Epidermal melanocyte (primary cell): ENCODE measurements around the gene CISH.

Experiments used
- DNase-seq: peaks from one replicate; pipeline ENCODE4 v3.0.0; 2011; ENCODE audit warnings: low spot score; ENCODE audit not compliant: insufficient read length

CISH gene

DNA sequence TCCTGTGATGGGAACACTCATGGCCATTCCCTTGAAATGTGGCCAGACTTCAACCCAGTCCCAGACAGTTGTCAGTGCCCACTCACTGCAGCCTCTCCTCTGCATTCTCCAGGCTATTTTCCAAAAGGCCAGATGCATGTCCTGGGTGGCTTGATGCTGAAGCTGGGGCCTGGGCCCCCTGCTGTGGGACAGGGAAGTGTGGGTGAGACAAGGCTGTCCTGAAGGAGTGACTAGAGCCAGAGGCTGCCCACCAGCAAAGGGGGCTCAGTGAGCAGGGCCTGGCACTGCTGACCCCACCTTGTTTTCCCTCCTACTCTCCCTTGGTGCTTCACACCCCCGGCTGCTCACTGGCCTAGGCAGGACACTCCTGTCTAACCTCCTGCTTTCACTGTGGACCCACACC, 11.9 kb downstream of the CISH start:
- DNase-seq = no peak

DNA sequence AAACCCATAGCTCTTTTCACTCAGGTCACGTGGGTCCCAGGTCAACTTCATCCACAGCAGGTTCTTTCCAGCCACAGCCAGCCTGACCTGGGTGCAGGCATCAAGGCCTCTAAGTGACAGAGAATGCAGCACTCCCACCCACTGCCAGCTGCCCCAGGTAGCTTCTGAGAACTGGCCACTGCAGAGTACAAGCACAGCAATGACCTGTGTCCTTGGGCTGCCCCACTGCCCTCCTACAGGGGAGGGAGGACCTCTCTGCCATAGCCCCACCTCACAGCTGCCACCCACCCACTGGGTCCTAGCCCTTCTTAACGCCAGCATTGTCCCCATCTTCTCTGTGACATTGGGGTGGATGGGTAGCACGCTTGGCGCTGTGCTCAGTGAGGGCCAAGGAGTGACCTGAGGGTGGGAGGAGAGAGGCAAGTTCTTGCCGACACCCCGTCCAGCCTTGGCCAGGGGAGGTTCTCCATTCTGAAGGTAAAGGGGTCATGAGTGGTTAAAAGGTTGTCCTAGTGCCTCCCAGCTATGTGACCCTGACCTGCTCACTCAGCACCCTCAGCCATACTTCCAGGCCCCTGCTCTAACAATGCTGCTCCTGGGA, 12.4 kb downstream of the CISH start:
- DNase-seq = no peak

DNA sequence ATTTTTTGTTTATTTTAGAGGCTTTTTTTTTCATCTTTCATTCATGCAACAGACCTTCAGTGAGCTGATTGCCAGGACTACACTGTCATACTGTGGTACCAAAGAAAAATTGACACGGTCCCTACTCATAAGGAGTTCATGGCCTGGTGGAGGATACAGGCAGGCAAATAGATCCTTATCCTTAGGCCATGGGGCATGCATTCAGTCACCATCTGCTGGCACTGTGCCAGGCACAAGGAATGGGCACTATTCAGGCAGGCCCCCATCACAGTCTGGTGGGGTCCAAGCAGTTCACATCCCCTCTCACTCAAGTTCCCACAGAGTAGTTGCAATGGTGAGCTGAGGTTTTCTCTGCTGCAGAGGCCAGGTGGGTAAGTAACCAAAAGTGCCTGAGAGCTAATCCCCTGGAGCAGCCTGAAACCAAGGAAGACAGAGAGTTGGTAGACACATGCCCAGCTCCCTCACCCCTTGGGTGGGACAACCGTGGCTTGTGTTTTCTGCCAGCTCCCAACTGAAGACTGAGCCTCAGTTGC, 17.3 kb downstream of the CISH start:
- DNase-seq = no peak

DNA sequence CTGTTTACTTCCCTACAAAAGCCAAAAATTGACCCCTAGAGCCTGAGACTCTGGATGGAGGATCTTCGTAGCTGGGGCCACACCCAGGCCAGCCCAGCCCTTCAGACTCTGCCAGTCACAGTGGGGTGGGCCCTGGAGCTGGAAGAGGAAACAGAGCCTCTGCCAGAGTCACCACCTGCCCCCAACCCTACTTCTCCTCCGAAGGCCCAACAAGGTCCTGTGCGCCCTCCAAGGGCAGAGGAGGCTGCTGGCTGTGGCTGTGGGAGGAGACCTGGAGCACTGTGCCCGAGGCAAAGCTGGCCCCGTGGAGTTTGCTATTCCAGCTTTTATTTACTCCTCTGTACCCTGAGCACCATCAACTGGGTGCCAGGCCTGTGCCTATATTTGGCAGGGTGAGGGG, 19.0 kb downstream of the CISH start:
- DNase-seq = no peak

DNA sequence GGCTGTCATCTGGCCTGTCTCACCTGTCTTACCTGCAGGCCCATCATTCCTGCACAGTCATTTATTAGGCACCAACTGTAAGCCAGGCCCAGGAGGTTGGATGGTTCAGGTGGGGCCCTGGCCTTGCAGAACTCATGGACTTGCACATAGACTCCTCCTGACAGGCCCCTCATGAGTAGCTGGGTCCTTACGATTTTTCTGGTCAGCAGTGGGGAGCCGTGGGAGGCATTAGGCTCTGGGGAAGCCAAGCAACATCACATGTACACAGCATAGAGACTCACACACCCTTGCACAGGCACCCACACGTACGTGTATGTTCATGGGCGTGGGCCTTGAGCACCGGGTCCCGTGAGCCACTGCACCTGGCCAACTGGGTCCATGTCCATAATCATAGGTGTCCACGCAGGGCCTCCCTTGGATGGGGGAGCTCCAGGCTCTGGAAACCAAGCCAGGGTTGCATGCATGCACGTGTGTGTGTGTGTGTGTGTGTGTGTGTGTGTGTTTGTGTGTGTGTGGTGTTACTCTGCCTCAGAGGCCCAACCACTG, 20.3 kb downstream of the CISH start:
- DNase-seq = no peak

DNA sequence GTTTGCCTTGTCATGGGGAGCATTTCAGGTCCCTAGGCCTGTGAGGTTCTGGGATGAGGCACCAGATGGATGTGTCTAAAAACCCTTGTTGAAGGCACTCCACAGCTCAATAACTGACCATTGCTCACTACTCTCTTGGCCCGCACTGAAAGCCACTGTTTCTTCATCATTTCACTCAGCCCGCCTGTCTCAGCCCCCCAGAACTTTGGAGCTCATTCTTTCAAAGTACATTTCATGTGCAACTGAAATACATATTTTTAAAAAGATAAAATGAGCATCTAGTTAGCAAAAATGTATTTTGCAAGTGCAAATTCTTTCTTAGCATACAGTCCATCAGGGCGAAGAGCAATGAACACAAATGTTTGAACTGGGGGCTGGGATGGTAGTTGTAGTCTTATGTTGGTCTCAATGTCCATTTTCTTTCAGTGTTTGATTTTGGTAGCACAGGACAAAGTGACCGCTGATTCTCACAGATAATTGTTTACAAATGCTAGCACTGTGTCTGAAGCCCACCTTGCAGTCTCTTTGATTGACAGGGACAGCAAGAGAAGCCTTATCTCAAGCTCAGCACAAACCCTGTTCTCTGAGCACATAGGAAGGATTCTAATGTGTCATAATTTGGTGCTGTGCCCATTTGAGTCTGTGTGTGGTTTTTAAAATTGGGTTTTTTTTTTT, 22.7 kb downstream of the CISH start:
- no peak for DNase-seq

DNA sequence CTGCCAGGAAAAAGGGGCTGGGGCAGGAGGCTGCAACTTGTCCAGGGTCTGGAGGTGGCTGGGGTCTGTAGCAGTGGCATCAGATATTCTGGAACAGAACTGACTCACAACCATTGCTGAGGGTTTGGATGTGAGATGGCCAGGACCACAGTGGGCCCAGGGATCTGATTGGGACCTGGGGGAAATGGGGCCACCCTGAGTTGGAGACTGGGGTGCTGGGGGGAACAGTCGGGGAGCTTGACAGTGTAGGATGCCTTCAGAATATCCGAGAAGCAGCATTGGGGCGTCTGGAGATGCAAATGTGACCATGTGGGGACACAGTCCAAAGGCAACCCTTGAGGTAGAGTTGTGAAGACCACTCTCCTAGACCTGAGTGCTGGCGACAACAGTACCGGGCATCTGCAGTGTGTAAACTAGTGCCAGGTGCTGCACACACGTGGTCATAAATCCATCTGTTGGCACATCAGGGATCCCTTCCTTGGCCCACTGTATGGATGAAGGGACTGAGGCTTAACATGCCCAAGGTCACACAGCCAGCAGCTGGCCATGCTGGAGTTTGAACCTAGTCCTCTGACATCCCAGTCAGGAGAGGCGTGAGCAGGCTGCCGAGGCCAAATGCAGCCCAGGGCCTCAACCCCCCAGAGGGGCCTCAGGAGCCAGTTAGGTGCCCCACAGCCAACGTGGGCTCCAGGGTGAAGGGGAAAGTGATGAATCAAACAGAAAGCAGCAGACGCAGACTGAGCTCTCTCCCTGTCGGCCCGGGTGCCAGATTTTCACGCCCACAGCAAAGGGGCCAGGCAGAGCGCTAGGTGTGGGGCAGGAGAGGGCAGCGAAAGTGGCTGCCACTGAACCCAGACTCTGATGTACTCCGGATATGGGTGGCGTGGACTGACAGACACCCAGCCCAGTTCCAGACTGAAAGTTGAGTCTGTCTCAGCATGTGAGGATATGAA, 23.5 kb downstream of the CISH start:
- DNase-seq = no peak

DNA sequence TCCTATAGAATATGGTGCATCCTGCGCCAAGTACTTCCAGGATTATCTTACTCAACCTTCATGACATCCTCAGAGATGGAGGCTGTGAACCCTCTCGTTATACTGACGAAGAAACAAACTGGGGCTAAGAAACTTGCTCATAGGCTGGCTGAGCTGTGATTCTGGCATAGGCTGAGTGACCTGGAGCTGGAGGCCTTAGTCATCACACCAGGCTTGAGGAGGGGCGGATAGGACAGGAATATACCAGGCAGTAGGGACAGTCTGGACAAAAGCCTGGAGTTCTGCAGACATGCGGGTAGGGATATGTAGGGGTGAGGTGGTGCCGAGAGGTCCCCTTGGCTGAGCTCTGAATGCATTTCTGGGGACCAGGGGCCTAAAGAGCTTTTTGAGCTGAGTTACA, 24.2 kb downstream of the CISH start:
- no peak for DNase-seq

DNA sequence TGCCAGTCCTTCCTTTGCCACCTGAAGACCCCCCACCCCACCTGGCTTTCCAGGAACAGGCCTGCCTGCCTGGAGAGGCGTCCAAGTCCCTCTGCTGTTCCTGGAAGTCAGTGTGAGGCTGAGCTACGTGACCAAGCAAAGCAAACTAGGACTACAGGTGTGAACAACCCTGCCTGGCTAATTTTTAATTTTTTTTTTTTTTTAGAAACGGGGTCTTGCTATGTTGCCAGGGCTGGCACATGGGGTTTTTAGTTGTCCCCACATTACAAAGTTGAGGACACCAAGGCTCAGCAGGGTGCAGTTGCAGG, 24.9 kb downstream of the CISH start:
- no peak for DNase-seq

DNA sequence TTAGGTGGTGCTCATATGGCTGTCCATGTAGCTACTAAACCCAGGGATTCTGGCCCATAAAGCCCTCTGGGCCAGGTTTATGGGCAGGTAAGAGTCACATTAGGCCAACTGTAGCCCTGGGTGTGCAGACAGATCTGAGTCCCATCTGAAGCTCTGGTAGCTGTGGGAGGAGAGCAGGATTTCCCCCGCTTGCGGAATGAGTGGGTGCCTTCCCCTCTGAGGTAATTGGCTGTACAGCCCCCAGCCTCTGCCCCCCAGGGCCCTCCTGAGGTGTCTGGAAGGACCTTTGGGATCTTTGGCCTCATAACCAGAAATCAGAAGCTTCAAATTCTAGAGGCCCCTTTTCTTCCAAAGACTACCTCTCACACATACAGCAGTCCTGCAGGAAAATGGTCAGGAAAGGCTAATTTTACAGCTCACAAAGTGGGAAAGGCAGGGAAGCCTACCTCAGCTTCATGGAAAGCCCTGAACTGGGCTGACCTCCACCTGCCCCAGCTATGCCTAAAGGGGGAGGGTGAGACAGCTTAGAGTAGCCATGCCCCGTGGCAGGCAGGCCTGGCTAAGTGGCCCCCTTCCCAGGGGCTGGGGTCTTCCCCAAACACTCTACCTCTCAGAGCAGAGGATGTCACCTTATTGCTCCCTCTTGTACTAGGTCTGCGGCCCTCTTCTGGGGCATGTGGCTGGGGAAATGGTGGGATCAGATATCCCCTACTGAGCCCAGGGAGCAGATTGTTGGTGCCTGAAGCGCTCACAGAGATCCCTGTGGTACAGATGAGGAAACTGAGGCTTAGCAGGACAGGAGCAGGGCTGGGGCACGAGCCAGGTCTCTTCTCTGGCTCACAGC, 25.4 kb downstream of the CISH start:
- no peak for DNase-seq

DNA sequence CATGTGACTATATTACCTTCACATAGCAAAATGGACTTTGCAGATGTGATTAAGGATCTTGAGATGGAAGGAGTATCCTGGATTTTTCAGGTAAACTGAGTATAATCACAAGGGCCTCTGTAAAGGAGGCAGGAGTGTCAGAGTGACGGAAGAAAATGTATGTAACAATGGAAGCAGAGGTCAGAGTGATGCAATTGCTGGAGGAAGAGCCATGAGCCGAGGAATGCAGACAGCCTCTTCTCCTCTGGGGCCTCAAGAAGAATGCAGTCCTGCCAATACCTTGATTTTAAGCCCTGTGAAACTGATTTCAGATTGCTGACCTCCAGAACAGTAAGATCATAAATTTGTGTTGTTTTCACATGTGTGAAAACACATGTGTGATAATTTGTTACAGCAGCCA, 27.2 kb downstream of the CISH start:
- no peak for DNase-seq

DNA sequence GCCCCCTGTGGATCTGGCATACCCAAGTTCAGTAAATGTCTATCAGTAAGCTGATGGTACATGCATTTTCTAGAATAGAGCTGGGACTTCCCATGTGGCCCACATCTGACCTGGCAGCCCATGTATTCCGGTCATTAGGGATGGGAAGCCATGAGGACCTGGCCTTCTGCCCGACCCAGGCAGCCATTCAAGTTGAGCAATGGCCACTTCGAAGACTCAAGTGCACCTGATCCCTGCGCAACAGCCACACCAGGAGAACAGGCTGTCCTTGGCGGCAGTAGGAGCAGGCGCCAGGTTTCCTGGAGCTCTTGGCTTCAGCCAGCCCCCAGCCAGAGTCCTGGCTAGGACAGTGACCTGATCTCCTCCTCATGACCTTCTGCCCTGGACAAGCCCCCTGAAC, 27.7 kb downstream of the CISH start:
- DNase-seq = no peak

DNA sequence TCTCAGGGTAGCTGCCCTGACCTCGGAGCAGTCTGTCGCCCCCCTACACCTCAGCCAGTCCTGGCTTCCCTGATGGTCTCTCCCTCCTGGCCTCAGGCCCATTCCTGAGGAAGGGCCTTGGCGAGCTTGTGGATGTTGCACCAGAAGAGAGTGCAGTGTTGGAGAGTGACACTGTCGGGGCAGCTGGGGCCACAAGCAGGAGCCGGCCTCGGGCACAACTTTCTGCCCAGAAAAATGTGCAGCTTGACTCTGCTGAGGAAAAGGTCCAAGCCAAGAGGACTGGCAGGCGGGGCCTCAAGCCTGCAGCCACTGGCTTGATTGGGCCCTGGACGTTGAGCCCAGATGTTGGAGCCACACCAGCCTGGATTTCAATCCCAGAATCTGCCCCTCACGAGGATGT, 29.5 kb downstream of the CISH start:
- DNase-seq = no peak

DNA sequence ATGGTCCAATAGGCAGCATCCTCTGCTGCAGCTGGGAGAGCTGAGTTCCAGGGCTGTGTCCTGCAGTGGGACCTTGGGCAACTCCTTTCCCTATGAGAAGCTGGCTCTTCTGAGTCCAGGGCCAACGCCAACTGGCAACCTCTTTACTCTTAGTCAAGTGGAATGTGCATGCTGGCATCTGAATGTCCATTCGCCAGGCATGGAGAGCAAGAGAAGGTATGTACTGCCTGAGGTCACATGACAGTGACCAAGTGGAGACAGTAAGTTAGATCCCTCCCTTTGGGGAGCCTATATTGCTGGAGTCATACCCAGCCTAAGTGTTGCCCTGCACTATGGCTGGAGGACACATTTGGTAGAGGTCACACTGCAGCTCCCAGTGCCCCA, 30.1 kb downstream of the CISH start:
- no peak for DNase-seq

DNA sequence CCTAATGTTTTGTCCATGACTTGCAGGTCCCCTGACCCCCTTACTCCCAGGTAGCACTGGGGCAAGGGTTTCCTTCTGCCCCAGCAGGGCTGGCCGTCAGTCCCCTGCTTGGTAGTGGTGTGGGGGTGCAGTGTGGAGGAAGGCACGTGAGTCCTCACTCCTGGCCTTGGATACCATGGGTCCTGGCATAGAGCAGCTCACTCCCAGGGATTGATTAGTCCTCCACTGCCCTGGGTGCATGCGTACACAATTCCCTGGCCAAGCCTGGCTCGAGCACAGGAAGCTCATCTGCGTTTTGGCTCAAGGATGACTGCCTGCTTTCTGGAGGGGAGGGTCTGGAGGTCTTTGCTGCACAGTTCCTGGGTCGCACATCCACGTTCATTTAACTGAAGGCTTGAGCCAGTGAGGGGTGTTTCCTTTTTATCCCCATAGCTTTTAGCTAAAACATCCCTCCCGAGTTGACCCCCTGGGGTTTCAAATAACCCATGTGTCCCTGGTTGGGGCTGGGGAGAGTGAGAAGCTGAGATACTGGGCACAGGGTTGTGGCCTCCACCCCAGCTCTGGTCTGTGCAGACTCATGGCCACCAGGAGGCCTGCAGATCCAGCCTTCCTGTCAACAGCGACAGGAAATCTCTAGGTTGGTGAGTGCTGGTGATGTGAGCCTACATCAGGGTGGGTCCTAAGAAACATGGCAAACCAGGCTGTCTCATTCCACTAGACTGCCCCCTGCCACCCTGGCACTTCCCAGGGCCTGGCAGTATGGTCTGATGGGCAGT, 30.7 kb downstream of the CISH start:
- no peak for DNase-seq

DNA sequence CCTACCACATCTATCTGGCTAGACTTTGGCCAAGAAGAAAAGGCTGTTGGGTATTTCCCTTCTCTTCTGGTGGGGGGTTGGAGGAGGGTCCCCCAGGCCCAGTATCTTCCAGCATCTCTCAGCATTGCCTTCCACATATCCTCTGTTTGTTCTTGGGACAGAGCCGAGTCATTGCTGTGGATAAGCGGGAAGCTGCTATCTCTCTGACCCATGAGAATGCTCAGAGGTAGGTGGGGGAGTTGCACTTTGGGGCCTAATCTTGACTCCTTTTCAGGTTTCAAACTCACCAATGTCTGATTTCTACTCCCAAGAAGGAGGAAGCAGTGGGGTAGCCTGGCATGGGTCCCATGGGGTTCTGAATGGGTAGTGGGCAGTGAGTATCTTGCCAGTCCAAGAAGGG, 34.2 kb downstream of the CISH start:
- no peak for DNase-seq

DNA sequence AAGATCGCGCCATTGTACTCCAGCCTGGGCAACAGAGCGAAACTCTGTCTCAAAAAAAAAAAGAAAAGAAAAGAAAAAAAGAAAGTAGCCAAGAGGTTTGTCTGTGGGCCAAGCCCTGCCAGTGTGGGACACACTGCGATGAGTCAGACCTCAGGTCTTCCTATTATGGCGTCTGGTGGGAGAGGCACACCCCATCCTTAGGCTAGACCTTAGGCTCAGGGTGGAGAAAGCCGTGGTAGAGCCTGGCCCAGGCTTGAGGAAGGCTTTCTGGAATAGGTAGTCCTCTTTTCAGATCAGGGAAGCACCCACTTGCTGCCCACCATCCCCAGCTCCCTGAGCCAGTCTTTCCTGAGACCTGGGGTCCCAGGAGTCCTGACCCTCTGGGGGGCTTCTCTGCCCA, 36.2 kb downstream of the CISH start:
- DNase-seq = no peak

DNA sequence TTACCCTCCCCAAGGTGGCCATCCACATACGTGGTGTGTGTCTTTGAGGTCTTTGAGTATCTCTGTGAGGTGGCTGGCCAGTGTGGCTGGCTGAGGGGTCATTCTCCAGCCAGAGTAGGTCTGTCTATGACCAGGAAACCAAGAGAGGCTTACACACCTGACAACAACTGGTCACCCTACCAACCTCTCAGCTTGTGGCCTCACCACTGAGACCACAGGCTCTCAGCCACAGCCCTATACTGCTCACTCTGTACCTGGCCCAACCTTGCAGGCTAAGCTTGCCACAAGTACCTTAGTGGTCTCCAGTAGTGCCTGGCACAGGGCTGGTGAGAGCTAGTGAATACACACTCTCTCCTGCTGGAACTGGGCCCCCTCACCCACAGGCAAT, 37.1 kb downstream of the CISH start:
- no peak for DNase-seq

DNA sequence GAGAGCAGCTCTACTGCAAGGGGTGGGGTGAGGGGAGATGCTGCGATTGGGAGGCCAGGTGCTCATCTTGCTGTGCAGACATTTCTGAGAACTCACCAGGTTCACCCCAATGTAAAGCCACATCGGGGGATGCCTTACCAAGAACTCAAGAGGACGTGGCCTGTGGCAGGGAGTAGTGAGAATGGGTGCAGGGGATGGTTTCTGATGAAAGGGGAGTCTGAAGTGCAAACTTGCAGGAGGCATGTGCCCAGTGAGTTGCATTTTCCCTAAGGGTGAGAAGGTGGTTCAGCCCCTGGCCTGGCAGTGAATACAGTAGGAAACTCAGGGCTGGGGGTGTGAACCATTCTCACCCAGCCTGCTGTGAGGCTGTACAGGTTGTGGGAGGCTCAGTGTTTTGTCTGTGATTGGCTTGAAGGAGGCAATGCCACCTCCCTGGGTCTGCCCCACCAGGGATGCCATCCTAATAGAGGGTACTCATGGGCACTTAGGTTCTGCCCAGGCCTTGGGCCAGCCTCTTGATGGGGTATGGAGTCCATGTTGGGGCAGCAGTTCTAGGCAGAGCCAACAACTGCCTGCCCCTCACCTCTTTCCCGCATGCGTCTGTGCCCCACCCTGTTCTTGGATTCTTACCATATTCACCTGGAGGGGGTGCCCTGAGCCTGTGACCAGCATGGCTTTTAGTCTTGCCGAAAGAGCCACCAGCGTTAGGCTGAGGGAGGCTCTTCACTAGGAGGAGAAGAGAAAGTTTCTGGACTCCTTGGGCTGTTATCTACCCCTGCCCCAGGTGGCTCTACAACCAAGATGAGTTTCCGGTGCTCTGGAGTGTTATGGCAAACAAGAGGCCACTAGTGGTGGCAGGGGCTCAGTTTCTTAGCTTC, 37.8 kb downstream of the CISH start:
- no peak for DNase-seq
